ENCODE measurements around the gene LETM1. TPM values are rescaled to one million over a fixed set of nuclear protein-coding genes. Genes with fewer than 3 reads are reported as not detected.
A peak's percentile ranks its signal among the peaks of the same experiment; 100 is the strongest.

LETM1 gene
- total and polyA plus RNA-seq, 8 donors = 5.3 to 255 (median 52.1) TPM

GRCh38 chr4:1873776-1874175, 17.8 kb upstream of the LETM1 start:
- intact Hi-C loops (cut with DNase I; ENCODE audit: low total_unique reads) = no loop called here
- Histone ChIP-seq H3K4me3 (no peak overlapping the region), H3K27ac (peak overlapping the region in 2 of 5 donors; percentile 25 to 97), H3K4me1 (peaks cover 20 to 44% (median 42%) of the 10 kb centered on the region in 4 donors), H3K27me3 (no peaks in the 10 kb centered on the region), H3K36me3 (no peaks in the 10 kb centered on the region), H3K9me3 (no peaks in the 10 kb centered on the region)
- WGBS, 5 donors = 32 to 64% (median 45%) methylated on average over 3 of the region's 3 CpGs
- no peak for DNase-seq
- TF ChIP-seq CTCF (IDR thresholded peaks at IDR 0.05) (no peak), POLR2AphosphoS5 (IDR thresholded peaks at IDR 0.05) (no peak), POLR2A (IDR thresholded peaks at IDR 0.05) (no peak), EP300 (IDR thresholded peaks at IDR 0.05) (no peak)

DNA sequence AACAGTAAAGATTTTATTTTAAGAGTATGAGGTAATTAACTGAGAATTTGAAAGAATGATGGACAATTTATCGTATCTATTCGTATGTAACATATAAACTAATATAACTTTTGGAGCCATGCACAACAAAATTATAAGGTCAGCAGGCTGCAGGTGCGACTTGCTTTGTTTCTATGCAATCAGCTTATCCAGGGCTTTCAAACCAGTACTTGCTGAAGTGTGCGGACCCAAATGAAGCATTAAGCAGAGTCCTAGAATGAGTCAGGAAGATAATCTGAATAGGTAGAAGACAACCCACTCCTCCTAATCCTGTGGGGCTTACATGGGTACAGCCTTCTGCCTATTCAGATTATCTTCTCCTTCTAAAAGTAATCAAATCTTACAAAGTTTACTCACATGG, 17.3 kb upstream of the LETM1 start:
- DNase-seq = no peak
- no peaks in the 10 kb centered on the region for H3K27me3 ChIP-seq
- no peaks in the 10 kb centered on the region for H3K9me3 ChIP-seq
- H3K4me1 ChIP-seq = peaks cover 22 to 48% (median 45%) of the 10 kb centered on the region in 4 donors
- intact Hi-C loops (cut with DNase I; ENCODE audit: low total_unique reads) = no loop called here
- peak overlapping the region in 1 of 5 donors; percentile 97 for H3K27ac ChIP-seq
- H3K4me3 ChIP-seq = no peak overlapping the region
- TF ChIP-seq EP300 (IDR thresholded peaks at IDR 0.05) (no peak), CTCF (IDR thresholded peaks at IDR 0.05) (no peak), POLR2AphosphoS5 (IDR thresholded peaks at IDR 0.05) (no peak), POLR2A (IDR thresholded peaks at IDR 0.05) (no peak)
- 45 to 70% (median 54%) methylated on average over 4 of the region's 4 CpGs for WGBS, 5 donors
- no peaks in the 10 kb centered on the region for H3K36me3 ChIP-seq

DNA sequence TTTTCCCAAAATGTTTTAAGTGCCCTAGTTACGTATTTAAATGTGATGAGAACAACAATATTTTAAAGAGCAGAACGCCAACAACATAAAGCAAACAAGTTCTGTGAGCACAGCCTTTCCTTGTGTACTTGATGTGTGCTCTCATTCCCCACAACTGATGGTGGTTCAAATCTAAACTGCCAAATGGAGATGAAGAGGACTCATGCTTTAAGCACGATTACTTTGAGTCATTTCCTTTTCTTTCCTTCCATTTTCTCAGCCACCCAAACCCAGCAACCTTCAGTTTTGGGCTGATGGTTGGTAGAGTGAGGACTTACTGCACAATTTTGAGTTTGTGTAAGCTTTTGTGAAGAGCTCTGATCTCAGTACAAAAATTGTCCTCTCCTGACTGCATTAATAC, 16.9 kb upstream of the LETM1 start:
- no peak for DNase-seq
- Histone ChIP-seq H3K4me3 (peak overlapping the region in 3 of 4 donors; percentile 90 to 99 (median 98)), H3K27ac (peak overlapping the region in 3 of 5 donors; percentile 79 to 97 (median 94)), H3K27me3 (no peaks in the 10 kb centered on the region), H3K4me1 (peaks cover 22 to 52% (median 45%) of the 10 kb centered on the region in 4 donors), H3K36me3 (no peaks in the 10 kb centered on the region), H3K9me3 (no peaks in the 10 kb centered on the region)
- intact Hi-C loops (cut with DNase I; ENCODE audit: low total_unique reads) = no loop called here
- WGBS, 5 donors = 19 to 26% (median 22%) methylated on average over 3 of the region's 3 CpGs
- no peak for TF ChIP-seq POLR2A (IDR thresholded peaks at IDR 0.05)
- no peak for TF ChIP-seq POLR2AphosphoS5 (IDR thresholded peaks at IDR 0.05)
- no peak for TF ChIP-seq EP300 (IDR thresholded peaks at IDR 0.05)
- TF ChIP-seq CTCF (IDR thresholded peaks at IDR 0.05) = no peak

- peaks cover 0 to 4% (median 0%) of the 10 kb centered on the region in 3 donors for H3K27me3 ChIP-seq
Measured at GRCh38 chr4:1871471-1872021, 15.6 kb upstream of the LETM1 start.

More at GRCh38 chr4:1871471-1872021, 15.6 kb upstream of the LETM1 start:
- Histone ChIP-seq H3K36me3 (no peaks in the 10 kb centered on the region), H3K4me3 (peak overlapping the region; percentile 86 to 99 (median 94)), H3K9me3 (no peaks in the 10 kb centered on the region), H3K4me1 (peaks cover 22 to 55% (median 45%) of the 10 kb centered on the region in 4 donors), H3K27ac (peak overlapping the region; percentile 86 to 97 (median 92))
- no peak for TF ChIP-seq POLR2AphosphoS5 (IDR thresholded peaks at IDR 0.05)
- TF ChIP-seq EP300 (IDR thresholded peaks at IDR 0.05) = no peak
- TF ChIP-seq POLR2A (IDR thresholded peaks at IDR 0.05) = no peak
- TF ChIP-seq CTCF (IDR thresholded peaks at IDR 0.05) = no peak
- intact Hi-C loops (cut with DNase I; ENCODE audit: low total_unique reads) = no loop called here
- no peak for DNase-seq
- 0 to 2% (median 1%) methylated on average over 15 to 78 of the region's 79 CpGs; no CpG with 5 or more reads in 1 of the 5 donors for WGBS, 5 donors

Measured in stomach (tissue), 9 donors.